HCEC 1CT (cell line): ENCODE measurements around the gene PLIN3.
"Not testable (repeated sequence)": the region's sequence is repeated elsewhere in the genome, so short reads cannot be mapped to it uniquely, and the experiment has no call there.

Source experiments
- DNase-seq: peaks from one replicate; pipeline ENCODE4 v3.0.0-alpha.2; 2017

Gene PLIN3

GRCh38 chr19:4844348-4845179 lies 22.9 kb downstream of the PLIN3 start:
- no peak for DNase-seq

- no peak for DNase-seq
Observed at GRCh38 chr19:4843647-4843965, 23.9 kb downstream of the PLIN3 start.

GRCh38 chr19:4839192-4839591 lies 28.3 kb downstream of the PLIN3 start:
- DNase-seq, result no peak

- DNase-seq, result no peak
Observed at GRCh38 chr19:4832776-4833175, 34.7 kb downstream of the PLIN3 start.

- not testable (repeated sequence) for DNase-seq
Observed at GRCh38 chr19:4831979-4832340, 35.5 kb downstream of the PLIN3 start.

- DNase-seq, result peak; percentile 27
Observed at GRCh38 chr19:4831304-4831978, 36.0 kb downstream of the PLIN3 start, which contains the start of gene TICAM1. TSS of gene TICAM1 (minus strand) at chr19:4831712. CDS start at chr19:4818377, 13,335 bp downstream.

- DNase-seq, result no peak
Observed at GRCh38 chr19:4830768-4831265, 36.6 kb downstream of the PLIN3 start.

- no peak for DNase-seq
Observed at GRCh38 chr19:4830332-4830731, 37.1 kb downstream of the PLIN3 start.

- DNase-seq, result no peak
Observed at GRCh38 chr19:4829001-4829712, 38.3 kb downstream of the PLIN3 start.

GRCh38 chr19:4823577-4823976 lies 43.9 kb downstream of the PLIN3 start:
- DNase-seq, result no peak

GRCh38 chr19:4822354-4822753 lies 45.1 kb downstream of the PLIN3 start:
- not testable (repeated sequence) for DNase-seq

GRCh38 chr19:4821265-4821664 lies 46.2 kb downstream of the PLIN3 start:
- DNase-seq, result no peak

GRCh38 chr19:4817467-4818277 lies 49.8 kb downstream of the PLIN3 start:
- DNase-seq, result no peak

- DNase-seq, result no peak
Observed at GRCh38 chr19:4816950-4817278, 50.6 kb downstream of the PLIN3 start.

GRCh38 chr19:4816202-4816949 lies 51.1 kb downstream of the PLIN3 start:
- DNase-seq, result no peak

- DNase-seq, result peak; percentile 94
Observed at GRCh38 chr19:4815426-4816201, 51.9 kb downstream of the PLIN3 start.

GRCh38 chr19:4814625-4815425 lies 52.6 kb downstream of the PLIN3 start:
- DNase-seq, result peak; percentile 74

- peak; percentile 56 for DNase-seq
Observed at GRCh38 chr19:4811328-4812131, 55.9 kb downstream of the PLIN3 start.

GRCh38 chr19:4807188-4807587 lies 60.3 kb downstream of the PLIN3 start:
- DNase-seq, result no peak

GRCh38 chr19:4806384-4806783 lies 61.1 kb downstream of the PLIN3 start:
- no peak for DNase-seq
